Ammon's horn (tissue), 1 donor: Measurements from ENCODE around the gene FARP1.

ENCODE experiments used
- DNase-seq: peaks from one replicate; pipeline ENCODE4 v3.0.0-alpha.2; 2016; ENCODE audit warnings: low spot score

Gene FARP1

GRCh38 chr13:98200211-98200878, 57.5 kb downstream of the FARP1 start:
- no peak for DNase-seq

DNA sequence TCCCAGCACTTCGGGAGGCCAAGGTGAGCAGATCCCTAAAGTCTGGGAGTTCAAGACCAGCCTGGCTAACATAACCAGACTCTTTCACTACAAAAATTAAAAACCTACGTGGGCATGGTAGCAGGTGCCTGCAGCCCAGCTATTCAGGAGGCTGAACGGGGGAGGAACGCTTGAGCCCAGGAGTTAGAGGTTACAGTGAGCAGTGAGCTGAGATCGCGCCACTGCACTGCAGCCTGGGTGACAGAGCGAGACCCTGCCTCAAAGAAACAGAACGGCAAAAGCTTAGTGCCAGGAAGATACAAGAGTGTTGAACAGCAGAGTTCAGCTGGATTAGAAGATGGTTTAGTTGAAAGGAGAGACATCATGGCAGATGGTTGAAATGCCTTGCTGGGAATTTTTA, 58.3 kb downstream of the FARP1 start:
- no peak for DNase-seq

DNA sequence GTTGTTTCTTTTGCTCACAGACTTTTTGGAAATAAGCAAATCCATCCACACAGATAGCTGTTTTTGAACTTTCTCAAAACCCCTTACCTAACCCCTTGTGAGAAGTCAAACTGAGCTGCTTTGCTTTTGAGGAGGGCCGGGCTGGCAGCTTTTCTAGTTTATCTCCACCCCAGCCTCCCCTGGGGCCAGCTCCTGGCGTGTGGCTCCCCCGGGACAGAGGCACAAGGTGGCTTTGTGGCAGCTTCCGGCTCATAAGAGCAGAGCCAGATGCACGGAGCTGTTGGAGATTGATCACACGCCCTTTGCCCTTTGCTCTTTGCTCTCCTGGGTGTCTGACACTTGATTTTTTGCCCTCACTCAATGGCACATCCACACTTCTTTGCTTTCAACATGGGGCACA, 59.1 kb downstream of the FARP1 start:
- DNase-seq: no peak

GRCh38 chr13:98203646-98204326, 60.9 kb downstream of the FARP1 start:
- DNase-seq: no peak

DNA sequence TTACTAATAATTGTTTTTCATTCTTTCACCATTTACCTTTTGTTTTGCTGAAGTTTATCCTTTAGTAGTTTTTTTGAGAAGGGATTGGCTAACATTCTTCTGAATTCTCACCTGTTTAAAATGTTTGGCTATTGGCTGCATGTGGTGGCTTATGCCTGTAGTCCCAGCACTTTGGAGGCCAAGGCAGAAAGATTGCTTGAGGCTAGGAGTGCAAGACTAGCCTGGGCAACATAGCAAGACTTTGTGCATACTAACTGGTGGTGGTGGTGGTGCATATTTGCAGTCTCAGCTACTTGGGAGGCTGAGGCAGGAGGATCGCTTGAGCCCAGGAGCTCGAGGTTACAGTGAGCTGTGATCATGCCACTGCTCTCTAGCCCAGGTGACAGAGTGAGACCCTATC, 61.7 kb downstream of the FARP1 start:
- DNase-seq: no peak

GRCh38 chr13:98206946-98207345, 64.1 kb downstream of the FARP1 start:
- DNase-seq: no peak

DNA sequence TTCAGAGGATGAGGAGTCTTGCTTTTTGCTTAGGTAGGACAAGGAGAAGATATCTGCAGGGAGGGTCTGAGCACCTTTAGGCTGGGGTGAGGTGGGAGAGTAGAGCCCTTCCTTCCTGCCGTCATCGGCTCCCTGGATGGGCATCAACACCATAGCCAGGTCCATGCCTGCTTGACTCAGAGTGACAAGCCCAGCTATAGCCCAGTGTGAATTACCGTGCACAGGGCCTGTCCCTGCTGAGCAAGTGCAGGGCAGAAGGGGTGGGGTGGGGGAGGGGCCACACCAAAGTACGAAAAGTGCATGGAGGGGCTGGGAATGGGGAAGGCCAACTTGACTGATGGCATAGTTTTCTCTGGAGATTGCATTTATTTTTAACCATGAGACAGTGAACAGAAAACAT, 64.5 kb downstream of the FARP1 start:
- DNase-seq: no peak

- DNase-seq: no peak
Observed at GRCh38 chr13:98208606-98209005, 65.7 kb downstream of the FARP1 start.

DNA sequence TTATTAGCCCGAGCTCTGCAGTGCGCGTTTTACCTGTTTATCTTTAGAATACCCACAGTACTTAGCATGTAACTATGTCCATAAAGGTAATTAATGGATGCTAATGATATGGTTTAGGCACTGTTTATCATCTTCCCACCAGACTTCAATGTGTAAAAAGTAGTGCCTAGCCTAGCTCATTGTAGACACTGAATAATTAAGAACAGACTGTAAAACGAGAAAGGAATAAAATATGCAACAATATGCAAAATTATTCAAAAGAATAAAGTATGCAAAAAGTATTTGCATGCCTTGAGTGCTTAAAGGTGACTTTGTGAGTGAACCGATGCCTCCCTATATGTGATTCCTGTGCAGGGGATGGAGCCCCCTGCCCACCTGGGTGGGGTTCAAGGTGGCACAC, 69.9 kb downstream of the FARP1 start:
- DNase-seq: no peak

GRCh38 chr13:98213354-98213753, 70.5 kb downstream of the FARP1 start:
- no peak for DNase-seq

- no peak for DNase-seq
Observed at GRCh38 chr13:98214008-98214643, 71.2 kb downstream of the FARP1 start.

GRCh38 chr13:98214707-98215106, 71.8 kb downstream of the FARP1 start:
- no peak for DNase-seq

GRCh38 chr13:98215508-98215907, 72.6 kb downstream of the FARP1 start:
- no peak for DNase-seq

DNA sequence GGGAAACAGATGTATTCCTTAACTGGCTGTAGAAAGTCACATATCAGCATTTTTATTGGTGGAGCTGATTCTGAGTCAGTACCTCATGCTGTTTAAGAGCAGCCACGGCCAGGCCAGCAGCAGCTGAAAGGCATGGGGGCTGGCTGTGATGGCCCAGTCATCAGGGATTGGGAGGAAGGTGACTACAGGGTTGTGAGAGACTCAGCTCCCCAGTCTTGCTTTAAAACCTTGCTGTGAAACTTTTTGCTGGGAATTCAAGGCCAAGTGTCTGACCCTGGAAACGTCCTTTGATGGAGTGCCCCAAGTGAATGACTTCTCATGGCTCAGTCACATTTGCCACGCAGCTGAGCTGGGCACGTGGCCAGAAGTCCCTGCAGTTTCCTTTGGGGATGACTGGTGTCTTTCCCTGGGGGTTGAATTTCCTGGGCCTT, 73.3 kb downstream of the FARP1 start:
- DNase-seq: peak; percentile 27

- no peak for DNase-seq
Observed at GRCh38 chr13:98216711-98217285, 73.9 kb downstream of the FARP1 start.

GRCh38 chr13:98217597-98217996, 74.7 kb downstream of the FARP1 start:
- no peak for DNase-seq

DNA sequence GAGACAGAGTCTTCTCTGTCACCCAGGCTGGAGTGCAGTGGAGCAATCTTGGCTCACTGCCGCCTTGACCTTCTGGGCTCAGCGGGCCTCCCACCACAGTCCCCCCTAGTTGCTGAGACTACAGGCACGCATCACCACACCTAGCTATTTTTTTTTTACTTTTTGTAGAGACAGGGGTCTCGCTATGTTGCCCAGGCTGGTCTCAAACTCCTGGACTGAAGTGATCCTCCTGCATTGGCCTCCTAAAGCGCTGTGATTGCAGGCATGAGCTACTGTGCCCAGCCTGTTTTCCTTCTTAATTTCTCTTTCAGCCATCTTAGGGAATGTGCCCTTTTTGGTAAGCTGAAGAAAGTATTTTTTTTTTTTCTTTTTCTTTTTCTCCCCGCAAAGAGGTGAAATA, 76.8 kb downstream of the FARP1 start:
- no peak for DNase-seq

- DNase-seq: no peak
Observed at GRCh38 chr13:98220271-98220791, 77.4 kb downstream of the FARP1 start.

DNA sequence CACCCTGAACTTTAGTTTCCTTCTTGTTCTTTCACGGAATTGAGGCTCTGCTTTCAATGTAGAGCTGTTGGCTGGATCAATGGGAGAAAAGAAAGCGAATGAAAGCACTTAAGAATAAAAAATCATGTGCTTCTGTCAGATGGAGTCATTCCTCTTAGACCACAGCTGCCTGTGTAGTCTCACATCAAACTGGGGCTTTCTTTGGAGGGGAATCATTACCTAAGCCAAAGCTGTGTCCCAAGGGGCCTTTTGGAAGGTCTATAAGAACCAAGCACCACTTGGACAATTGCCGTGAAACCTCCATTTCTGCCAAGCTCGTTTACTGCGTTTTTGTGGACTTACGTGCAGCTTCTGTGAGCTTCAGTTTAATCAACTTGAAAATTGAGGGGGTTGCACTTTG, 78.3 kb downstream of the FARP1 start:
- DNase-seq: no peak

DNA sequence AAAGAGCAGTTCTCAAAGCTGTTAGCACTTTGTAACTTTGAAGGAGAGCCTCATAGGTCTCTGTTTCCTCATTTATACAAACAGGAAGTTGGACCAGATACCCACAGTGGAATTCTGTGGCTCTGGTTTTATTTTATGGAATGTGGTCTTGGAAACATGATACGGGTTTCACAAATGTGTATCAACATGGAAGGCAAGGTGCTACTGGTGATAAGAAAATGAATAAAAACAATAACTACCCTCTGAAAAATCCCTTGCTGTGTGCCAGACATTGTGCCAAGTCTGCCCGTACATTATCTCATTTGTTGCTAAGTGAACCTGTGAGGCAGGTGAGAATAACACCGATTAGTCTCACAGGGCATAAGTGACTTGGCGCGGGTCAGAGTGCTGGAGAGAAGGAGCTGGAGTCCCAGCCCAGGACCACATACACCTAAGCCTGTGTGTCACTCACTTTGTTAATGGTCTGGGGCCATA, 79.2 kb downstream of the FARP1 start:
- DNase-seq: no peak

DNA sequence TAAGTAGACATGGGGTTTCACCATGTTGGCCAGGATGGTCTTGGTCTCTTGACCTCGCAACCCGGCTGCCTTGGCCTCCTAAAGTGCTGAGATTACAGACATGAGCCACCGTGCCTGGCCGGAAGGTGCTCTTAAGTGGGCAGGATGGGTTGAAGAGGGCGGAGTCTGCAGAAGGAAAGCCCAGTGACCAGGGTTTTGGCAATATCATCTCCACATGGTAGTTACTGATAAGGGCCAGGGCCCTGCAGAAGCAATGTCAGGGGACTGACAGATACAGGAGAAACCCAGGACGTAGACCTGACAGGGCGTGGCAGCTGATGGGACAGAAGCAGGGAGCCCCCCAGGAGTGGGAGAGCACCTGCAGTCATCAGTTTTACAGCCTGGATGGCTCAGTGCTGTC, 79.9 kb downstream of the FARP1 start:
- DNase-seq: no peak

DNA sequence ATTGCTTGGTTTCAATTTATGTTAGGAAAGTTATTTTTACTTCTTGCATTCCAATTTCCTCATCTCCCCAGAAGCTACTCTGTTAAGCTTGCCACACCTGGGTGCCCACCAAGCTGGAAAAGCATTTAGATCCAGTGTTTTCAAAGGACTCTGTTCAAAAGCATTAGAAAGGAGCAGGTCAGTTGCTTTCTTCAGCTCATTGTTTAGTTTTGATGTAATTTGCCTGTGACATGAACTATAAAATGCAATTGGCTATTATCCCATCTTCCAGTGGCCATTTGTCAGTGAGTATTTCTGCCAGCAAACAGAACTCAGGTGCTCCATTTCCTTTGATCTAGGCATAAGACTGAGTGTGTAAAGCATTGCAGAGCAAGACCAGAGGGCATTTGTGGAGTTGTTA, 80.8 kb downstream of the FARP1 start:
- DNase-seq: no peak

- DNase-seq: no peak
Observed at GRCh38 chr13:98224557-98224956, 81.7 kb downstream of the FARP1 start.
